Measurements from ENCODE around the gene ERCC4.

GRCh38 chr16:13992322-13992721 lies 72.4 kb downstream of the ERCC4 start:
- TF ChIP-seq, protein P1, sequence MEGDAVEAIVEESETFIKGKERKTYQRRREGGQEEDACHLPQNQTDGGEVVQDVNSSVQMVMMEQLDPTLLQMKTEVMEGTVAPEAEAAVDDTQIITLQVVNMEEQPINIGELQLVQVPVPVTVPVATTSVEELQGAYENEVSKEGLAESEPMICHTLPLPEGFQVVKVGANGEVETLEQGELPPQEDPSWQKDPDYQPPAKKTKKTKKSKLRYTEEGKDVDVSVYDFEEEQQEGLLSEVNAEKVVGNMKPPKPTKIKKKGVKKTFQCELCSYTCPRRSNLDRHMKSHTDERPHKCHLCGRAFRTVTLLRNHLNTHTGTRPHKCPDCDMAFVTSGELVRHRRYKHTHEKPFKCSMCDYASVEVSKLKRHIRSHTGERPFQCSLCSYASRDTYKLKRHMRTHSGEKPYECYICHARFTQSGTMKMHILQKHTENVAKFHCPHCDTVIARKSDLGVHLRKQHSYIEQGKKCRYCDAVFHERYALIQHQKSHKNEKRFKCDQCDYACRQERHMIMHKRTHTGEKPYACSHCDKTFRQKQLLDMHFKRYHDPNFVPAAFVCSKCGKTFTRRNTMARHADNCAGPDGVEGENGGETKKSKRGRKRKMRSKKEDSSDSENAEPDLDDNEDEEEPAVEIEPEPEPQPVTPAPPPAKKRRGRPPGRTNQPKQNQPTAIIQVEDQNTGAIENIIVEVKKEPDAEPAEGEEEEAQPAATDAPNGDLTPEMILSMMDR (tag by site-specific recombination; IDR thresholded peaks at IDR 0.05): no peak
- no peak for TF ChIP-seq ZNF768 (tag by site-specific recombination; IDR thresholded peaks at IDR 0.05)
- TF ChIP-seq, protein P2, sequence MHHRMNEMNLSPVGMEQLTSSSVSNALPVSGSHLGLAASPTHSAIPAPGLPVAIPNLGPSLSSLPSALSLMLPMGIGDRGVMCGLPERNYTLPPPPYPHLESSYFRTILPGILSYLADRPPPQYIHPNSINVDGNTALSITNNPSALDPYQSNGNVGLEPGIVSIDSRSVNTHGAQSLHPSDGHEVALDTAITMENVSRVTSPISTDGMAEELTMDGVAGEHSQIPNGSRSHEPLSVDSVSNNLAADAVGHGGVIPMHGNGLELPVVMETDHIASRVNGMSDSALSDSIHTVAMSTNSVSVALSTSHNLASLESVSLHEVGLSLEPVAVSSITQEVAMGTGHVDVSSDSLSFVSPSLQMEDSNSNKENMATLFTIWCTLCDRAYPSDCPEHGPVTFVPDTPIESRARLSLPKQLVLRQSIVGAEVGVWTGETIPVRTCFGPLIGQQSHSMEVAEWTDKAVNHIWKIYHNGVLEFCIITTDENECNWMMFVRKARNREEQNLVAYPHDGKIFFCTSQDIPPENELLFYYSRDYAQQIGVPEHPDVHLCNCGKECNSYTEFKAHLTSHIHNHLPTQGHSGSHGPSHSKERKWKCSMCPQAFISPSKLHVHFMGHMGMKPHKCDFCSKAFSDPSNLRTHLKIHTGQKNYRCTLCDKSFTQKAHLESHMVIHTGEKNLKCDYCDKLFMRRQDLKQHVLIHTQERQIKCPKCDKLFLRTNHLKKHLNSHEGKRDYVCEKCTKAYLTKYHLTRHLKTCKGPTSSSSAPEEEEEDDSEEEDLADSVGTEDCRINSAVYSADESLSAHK (tag by site-specific recombination; IDR thresholded peaks at IDR 0.05): no peak
- TF ChIP-seq ZBTB11 (tag by site-specific recombination; conservative IDR thresholded peaks at IDR 0.05; ENCODE audit: low read depth): no peak
- no peak for TF ChIP-seq ZNF121 (tag by site-specific recombination; IDR thresholded peaks at IDR 0.05)
